ENCODE data around the gene ACER3.
"Not testable (repeated sequence)": the region's sequence is repeated elsewhere in the genome, so short reads cannot be mapped to it uniquely, and the experiment has no call there.

Gene ACER3

GRCh38 chr11:76861490-76861953 lies 804 bp downstream of the ACER3 start:
- Histone ChIP-seq H3K79me1 (ENCODE audit: low read length) (no peaks in the 10 kb centered on the region), H4K8ac (ENCODE audit: low read depth, low read length) (no peak overlapping the region), H3K9ac (ENCODE audit: low read length) (peak overlapping the region; percentile 94), H3K79me2 (ENCODE audit: control insufficient read depth, insufficient read depth, low read length) (no peaks in the 10 kb centered on the region), H3K56ac (ENCODE audit: low read length) (peak overlapping the region; percentile 98), H2BK5ac (ENCODE audit: low read length) (no peak overlapping the region), H3K18ac (ENCODE audit: low read length) (peak overlapping the region; percentile 79), H3K36me3 (ENCODE audit: control insufficient read depth, insufficient read depth, low read length) (no peaks in the 10 kb centered on the region), H3K27ac (ENCODE audit: low read depth, low read length) (no peak overlapping the region), H4K5ac (ENCODE audit: low read length) (no peak overlapping the region), H3K4me1 (ENCODE audit: control insufficient read depth, low read depth, low read length) (peaks cover 2% of the 10 kb centered on the region), H3K4ac (ENCODE audit: low read depth, low read length) (no peak overlapping the region), H2BK120ac (ENCODE audit: low read depth, low read length) (no peak overlapping the region), H3K27me3 (ENCODE audit: insufficient read depth, low read length, poor library complexity) (no peaks in the 10 kb centered on the region), H3K23ac (ENCODE audit: low read length) (no peak overlapping the region), H3K4me2 (ENCODE audit: low read length) (peak overlapping the region; percentile 46), H2AK5ac (ENCODE audit: low read length) (no peak overlapping the region), H3K4me3 (ENCODE audit: low read length) (peak overlapping the region; percentile 78), H2BK15ac (replicated peaks; ENCODE audit: low read depth) (no peak overlapping the region)
- WGBS (ENCODE audit: extremely low coverage, insufficient coverage, low lambda C conversion rate) = no CpG with 5 or more reads among the region's 6 CpGs
- DNase-seq = peak; percentile 14

- not testable (repeated sequence) for H3K18ac ChIP-seq (ENCODE audit: low read length); H3K79me1 ChIP-seq (ENCODE audit: low read length); H3K4me1 ChIP-seq (ENCODE audit: control insufficient read depth, low read depth, low read length); H3K56ac ChIP-seq (ENCODE audit: low read length); H3K27ac ChIP-seq (ENCODE audit: low read depth, low read length); H3K23ac ChIP-seq (ENCODE audit: low read length); H3K4me2 ChIP-seq (ENCODE audit: low read length); H3K9ac ChIP-seq (ENCODE audit: low read length); H2BK15ac ChIP-seq (replicated peaks; ENCODE audit: low read depth); H4K8ac ChIP-seq (ENCODE audit: low read depth, low read length); DNase-seq; H2BK120ac ChIP-seq (ENCODE audit: low read depth, low read length); H3K4ac ChIP-seq (ENCODE audit: low read depth, low read length); H4K5ac ChIP-seq (ENCODE audit: low read length); H3K4me3 ChIP-seq (ENCODE audit: low read length); H2BK5ac ChIP-seq (ENCODE audit: low read length); H3K79me2 ChIP-seq (ENCODE audit: control insufficient read depth, insufficient read depth, low read length); H2AK5ac ChIP-seq (ENCODE audit: low read length); H3K27me3 ChIP-seq (ENCODE audit: insufficient read depth, low read length, poor library complexity); H3K36me3 ChIP-seq (ENCODE audit: control insufficient read depth, insufficient read depth, low read length)
- WGBS (ENCODE audit: extremely low coverage, insufficient coverage, low lambda C conversion rate) = no CpG with 5 or more reads among the region's 2 CpGs
Measured at GRCh38 chr11:76862794-76863193, 2.1 kb downstream of the ACER3 start.

GRCh38 chr11:76863196-76863777 lies 2.6 kb downstream of the ACER3 start:
- Histone ChIP-seq H2BK120ac (ENCODE audit: low read depth, low read length) (no peak overlapping the region), H2BK5ac (ENCODE audit: low read length) (no peak overlapping the region), H4K5ac (ENCODE audit: low read length) (no peak overlapping the region), H3K4me2 (ENCODE audit: low read length) (no peak overlapping the region), H2BK15ac (replicated peaks; ENCODE audit: low read depth) (no peak overlapping the region), H3K9ac (ENCODE audit: low read length) (no peak overlapping the region), H3K23ac (ENCODE audit: low read length) (no peak overlapping the region), H3K56ac (ENCODE audit: low read length) (no peak overlapping the region), H3K18ac (ENCODE audit: low read length) (no peak overlapping the region), H2AK5ac (ENCODE audit: low read length) (no peak overlapping the region), H3K79me2 (ENCODE audit: control insufficient read depth, insufficient read depth, low read length) (no peaks in the 10 kb centered on the region), H3K79me1 (ENCODE audit: low read length) (peaks cover 2% of the 10 kb centered on the region), H3K4me1 (ENCODE audit: control insufficient read depth, low read depth, low read length) (peaks cover 2% of the 10 kb centered on the region), H3K4ac (ENCODE audit: low read depth, low read length) (no peak overlapping the region), H3K4me3 (ENCODE audit: low read length) (no peak overlapping the region), H4K8ac (ENCODE audit: low read depth, low read length) (no peak overlapping the region), H3K27ac (ENCODE audit: low read depth, low read length) (no peak overlapping the region), H3K36me3 (ENCODE audit: control insufficient read depth, insufficient read depth, low read length) (no peaks in the 10 kb centered on the region), H3K27me3 (ENCODE audit: insufficient read depth, low read length, poor library complexity) (no peaks in the 10 kb centered on the region)
- DNase-seq = no peak
- 100% methylated on average over 1 of the region's 3 CpGs for WGBS (ENCODE audit: extremely low coverage, insufficient coverage, low lambda C conversion rate)

- Histone ChIP-seq H3K56ac (ENCODE audit: low read length) (no peak overlapping the region), H3K4ac (ENCODE audit: low read depth, low read length) (no peak overlapping the region), H3K9ac (ENCODE audit: low read length) (no peak overlapping the region), H2BK5ac (ENCODE audit: low read length) (no peak overlapping the region), H3K36me3 (ENCODE audit: control insufficient read depth, insufficient read depth, low read length) (no peaks in the 10 kb centered on the region), H3K4me3 (ENCODE audit: low read length) (no peak overlapping the region), H3K27ac (ENCODE audit: low read depth, low read length) (no peak overlapping the region), H3K4me1 (ENCODE audit: control insufficient read depth, low read depth, low read length) (no peaks in the 10 kb centered on the region), H3K4me2 (ENCODE audit: low read length) (no peak overlapping the region), H2BK15ac (replicated peaks; ENCODE audit: low read depth) (no peak overlapping the region), H2BK120ac (ENCODE audit: low read depth, low read length) (no peak overlapping the region), H3K18ac (ENCODE audit: low read length) (no peak overlapping the region), H4K8ac (ENCODE audit: low read depth, low read length) (no peak overlapping the region), H2AK5ac (ENCODE audit: low read length) (no peak overlapping the region), H4K5ac (ENCODE audit: low read length) (no peak overlapping the region), H3K23ac (ENCODE audit: low read length) (no peak overlapping the region), H3K79me2 (ENCODE audit: control insufficient read depth, insufficient read depth, low read length) (no peaks in the 10 kb centered on the region), H3K27me3 (ENCODE audit: insufficient read depth, low read length, poor library complexity) (no peaks in the 10 kb centered on the region), H3K79me1 (ENCODE audit: low read length) (no peaks in the 10 kb centered on the region)
- WGBS (ENCODE audit: extremely low coverage, insufficient coverage, low lambda C conversion rate) = no CpG with 5 or more reads among the region's 6 CpGs
- no peak for DNase-seq
Measured at GRCh38 chr11:76872959-76873827, 12.5 kb downstream of the ACER3 start.

GRCh38 chr11:76878014-76878413 lies 17.3 kb downstream of the ACER3 start:
- H3K4me1 ChIP-seq (ENCODE audit: control insufficient read depth, low read depth, low read length) = no peaks in the 10 kb centered on the region
- no peak overlapping the region for H3K18ac ChIP-seq (ENCODE audit: low read length)
- no peak overlapping the region for H3K23ac ChIP-seq (ENCODE audit: low read length)
- no peak overlapping the region for H4K5ac ChIP-seq (ENCODE audit: low read length)
- no peak overlapping the region for H3K4me3 ChIP-seq (ENCODE audit: low read length)
- no peak overlapping the region for H3K56ac ChIP-seq (ENCODE audit: low read length)
- H3K4me2 ChIP-seq (ENCODE audit: low read length) = no peak overlapping the region
- H3K79me2 ChIP-seq (ENCODE audit: control insufficient read depth, insufficient read depth, low read length) = no peaks in the 10 kb centered on the region
- H2BK15ac ChIP-seq (replicated peaks; ENCODE audit: low read depth) = no peak overlapping the region
- H3K4ac ChIP-seq (ENCODE audit: low read depth, low read length) = no peak overlapping the region
- H2AK5ac ChIP-seq (ENCODE audit: low read length) = no peak overlapping the region
- H4K8ac ChIP-seq (ENCODE audit: low read depth, low read length) = no peak overlapping the region
- no peak overlapping the region for H2BK120ac ChIP-seq (ENCODE audit: low read depth, low read length)
- no peaks in the 10 kb centered on the region for H3K36me3 ChIP-seq (ENCODE audit: control insufficient read depth, insufficient read depth, low read length)
- H3K27me3 ChIP-seq (ENCODE audit: insufficient read depth, low read length, poor library complexity) = no peaks in the 10 kb centered on the region
- H2BK5ac ChIP-seq (ENCODE audit: low read length) = no peak overlapping the region
- no peak overlapping the region for H3K9ac ChIP-seq (ENCODE audit: low read length)
- no peaks in the 10 kb centered on the region for H3K79me1 ChIP-seq (ENCODE audit: low read length)
- H3K27ac ChIP-seq (ENCODE audit: low read depth, low read length) = no peak overlapping the region
- WGBS (ENCODE audit: extremely low coverage, insufficient coverage, low lambda C conversion rate) = no CpG with 5 or more reads among the region's 2 CpGs
- no peak for DNase-seq
